HG03575 (cell line): ENCODE results near the gene CFLAR.
"Not testable (repeated sequence)": the region's sequence is repeated elsewhere in the genome, so short reads cannot be mapped to it uniquely, and the experiment has no call there.

Experiments
- ATAC-seq: cut with Tn5 transposase; IDR thresholded peaks from one replicate; pipeline ENCODE4 v1.9.1; 2021; ENCODE audit not compliant: unreplicated experiment, insufficient number of reproducible peaks, low FRiP score; ENCODE audit errors: extremely low read depth

CFLAR gene

DNA sequence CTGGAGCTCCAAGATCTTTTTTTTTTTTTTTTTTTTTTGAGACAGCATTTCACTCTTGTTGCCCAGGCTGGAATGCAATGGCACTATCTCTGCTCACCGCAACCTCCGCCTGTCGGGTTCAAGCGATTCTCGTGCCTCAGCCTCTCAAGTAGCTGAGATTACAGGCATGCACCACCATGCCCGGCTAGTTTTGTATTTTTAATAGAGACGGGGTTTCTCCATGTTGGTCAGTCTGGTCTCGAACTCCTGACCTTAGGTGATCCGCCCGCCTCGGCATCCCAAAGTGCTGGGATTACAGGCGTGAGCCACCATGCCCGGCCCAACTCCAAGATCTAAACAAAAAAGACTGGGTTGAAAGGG lies 1.8 kb downstream of the CFLAR start:
- not testable (repeated sequence) for ATAC-seq

DNA sequence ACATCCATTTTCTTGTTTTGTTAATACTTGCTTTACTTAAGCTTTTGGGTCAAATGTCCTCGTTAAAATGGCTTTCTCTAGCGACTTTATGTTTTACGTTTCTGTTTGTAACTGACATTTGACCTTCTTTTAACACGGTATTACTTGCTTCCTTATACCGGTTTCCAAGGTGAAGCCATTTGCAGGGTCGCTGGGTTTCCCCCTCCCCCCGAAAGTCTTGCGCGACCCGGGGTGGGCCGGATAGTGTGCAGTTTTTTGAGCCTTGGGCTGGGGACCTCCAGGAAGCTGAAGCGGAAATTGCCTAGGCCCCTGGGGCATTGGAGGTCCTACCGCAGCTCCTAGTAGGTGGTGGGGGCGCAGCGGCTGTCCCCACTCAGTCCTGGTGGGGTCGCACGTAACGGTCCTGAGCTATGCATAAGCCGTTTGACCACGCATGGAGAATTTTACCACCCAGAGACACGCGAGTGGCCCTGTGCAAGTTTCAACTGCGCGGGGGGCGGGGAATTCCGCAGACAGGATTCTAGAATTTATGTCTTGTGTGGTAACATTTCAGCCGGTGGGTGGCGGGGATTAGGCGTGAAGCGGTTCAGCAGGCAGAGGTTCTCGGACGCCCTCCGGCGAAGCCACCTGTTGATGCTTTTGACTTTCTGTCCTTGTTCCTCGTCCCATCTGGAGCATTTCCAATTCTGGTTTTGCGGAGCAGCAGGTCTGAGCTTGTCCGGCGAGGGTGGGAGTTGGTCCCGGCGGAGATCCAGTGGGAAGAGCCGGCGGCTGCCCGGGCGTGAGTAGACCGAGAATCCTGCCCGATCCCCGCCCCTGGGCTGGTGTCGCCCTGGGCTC lies 2.4 kb downstream of the CFLAR start:
- ATAC-seq = peak; percentile 19

DNA sequence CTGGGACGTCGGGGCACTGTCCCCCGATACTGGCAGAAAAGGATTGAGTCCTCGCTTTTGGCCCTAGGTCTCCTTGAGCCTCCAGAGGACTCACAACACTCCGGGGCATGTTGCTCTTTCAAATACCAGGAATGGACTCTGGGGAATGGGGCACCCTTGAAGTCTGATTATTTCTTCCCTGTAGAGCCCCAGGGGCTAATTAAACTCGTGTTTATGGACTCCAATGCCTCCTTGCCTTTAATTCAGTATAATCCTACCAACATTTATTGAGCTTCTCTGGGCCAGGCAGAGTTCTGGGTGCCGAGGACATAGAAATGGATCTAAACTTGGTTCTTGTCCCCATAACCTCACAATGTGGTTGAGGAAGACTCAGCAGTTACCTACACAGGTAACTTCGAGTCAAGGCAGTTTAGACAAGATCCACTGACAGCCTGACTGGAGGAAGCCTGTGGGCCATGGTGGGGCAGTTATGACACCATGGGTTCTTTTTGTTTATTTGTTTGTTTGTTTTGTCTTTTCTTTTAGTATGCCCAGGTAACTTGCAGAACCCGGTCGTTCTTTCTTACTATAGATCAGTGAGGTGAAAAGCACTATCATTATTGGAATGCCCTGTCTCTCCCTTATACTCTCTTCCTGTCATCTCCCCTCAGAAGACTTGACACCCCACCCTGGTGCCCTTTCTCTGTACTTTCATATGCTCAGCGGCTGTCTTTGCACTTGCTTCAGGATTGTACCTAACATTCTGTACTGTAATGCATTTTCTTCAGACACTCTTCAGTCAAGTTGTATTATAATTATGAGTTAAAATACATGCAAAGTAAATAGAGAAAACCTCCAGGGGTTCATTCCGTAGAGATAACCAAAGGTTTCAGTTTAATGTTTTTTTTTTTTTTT lies 3.2 kb downstream of the CFLAR start:
- no peak for ATAC-seq

DNA sequence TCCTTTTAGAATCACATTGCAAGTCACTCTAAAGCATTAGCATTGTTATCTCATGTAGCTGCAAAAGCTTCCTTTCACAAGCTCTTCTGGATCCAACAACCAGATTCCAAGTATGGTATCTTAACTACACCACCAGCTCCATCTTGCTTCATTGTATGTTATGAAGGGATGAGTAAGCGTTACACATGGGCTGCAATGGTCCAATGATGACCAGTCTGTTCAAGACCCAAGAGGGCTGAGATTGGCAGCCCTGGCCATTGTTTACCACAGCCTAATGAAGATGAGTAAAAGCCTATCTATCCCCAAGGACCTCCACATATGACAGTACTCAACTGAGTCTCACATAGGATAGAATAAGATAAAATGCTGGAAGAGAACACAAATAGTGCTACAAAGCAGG lies 6.3 kb downstream of the CFLAR start:
- ATAC-seq = no peak

DNA sequence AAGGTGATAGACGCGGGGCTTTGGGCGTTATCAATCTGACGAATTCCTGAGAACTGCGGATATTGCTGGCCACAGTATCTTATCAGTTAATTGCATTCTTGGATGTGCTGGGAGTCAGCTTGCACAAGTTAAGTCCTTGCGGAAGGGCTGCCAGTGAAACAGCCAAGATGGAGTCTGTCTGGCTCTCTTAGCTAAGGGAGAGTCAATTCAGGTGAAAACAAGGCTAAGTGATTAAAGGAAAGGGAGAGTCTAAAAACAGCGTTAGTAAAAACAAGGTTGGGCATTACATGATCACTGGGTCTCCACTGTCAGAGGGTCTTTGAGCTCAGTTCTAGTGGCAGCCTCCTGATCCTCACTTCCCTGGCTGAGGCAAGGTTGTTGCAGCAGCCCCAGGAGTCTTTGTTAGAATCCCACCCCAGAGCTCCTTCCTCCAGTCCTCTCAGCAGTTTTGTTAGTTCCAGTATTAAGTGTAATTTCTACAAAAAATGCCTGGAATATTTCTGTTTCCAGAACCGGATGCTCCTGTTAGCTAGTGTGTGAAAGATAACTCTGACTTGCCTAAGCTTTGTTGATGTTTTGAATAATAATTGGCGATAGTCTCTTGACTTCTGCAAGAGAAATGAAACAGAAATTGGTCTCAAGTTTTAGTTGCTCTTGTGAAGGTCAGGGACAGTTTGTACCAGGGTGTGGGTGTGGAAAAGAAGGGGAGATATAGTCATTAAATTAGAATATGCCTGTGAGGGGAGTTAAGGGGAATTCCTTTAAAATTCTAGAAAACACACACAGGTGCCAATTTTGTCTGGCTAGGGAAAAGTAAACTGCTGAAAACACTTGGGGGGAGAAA lies 10.6 kb downstream of the CFLAR start:
- ATAC-seq = no peak

DNA sequence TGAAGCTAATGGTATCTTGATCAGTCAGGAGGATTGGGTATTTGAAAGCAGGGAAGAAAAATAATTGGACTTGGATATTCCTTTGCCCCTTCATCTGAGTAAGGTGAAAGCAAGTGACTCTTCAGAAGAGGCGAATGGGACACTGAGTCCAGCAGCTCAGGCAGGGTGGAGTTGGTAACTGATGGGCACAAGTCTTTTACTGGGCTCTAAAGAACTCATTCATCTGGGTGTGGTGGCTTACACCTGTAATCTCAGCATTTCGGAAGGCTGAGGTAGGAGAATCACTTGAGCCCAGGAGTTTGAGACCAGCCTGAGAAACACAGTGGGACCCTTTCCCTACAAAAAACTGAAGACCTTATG lies 11.2 kb downstream of the CFLAR start:
- ATAC-seq = no peak

DNA sequence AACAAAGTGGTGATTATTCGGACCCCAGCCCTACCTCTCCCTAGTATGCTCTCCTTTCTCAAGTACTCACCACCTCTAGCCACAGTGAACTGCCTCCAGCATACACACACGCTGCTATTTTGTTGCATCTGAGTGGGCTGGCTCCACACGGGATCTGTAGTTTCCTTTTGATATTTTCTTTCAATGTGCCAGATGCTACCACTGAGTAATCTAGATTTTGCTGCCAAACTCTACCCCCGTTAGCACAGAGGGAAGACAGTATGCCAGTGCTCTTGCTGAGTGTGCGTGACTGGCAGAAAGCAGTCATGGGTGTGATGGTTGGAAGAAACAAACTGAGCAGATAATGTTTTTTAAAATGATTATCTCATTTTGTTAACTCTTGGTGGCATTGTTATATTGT lies 11.6 kb downstream of the CFLAR start:
- no peak for ATAC-seq

DNA sequence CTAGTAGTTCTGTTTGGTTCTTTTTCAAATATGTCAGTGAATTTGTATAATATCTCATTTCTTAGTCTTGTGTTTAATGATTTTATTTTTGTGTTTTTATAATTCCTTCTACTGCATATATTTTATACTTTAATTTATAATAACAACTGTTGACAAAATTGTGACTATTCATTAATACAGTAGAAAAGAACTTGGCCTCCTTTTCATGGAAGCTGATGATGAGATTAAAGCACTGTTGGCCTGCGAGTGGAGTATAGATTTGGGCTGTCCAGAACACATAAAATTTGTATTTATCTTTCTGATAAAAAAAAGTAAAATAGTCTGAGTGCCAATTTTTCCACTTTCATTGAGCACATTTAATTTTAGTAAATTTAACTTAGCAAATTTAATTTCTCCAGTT lies 12.1 kb downstream of the CFLAR start:
- ATAC-seq = no peak

DNA sequence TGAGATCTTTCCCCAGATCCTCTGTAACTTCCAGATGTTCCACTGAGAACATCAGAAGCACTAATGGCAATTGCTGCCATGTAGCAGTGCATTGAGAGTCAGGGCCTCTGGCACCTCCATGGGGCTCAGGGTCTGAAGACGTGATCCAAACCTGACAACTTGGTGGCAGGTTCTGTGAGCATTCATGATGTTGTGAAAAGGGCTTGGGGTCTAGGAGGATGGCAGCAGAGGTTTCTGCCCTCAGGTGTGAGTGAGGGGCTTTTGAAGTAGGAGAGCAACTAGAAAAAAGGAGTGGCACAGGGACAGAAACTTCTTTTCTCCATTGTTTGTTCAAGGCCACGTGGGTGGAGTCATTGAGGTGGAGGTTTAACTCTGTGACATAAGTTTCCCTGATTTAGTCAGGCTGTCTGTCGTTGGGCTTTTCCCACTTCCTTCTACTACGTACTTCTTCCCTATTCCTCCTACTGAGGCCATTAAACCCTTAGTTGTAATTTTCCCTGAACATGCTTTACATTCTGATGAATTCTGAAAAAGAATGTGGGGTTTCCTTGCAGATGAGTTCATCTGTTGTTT lies 13.1 kb downstream of the CFLAR start:
- ATAC-seq = no peak

DNA sequence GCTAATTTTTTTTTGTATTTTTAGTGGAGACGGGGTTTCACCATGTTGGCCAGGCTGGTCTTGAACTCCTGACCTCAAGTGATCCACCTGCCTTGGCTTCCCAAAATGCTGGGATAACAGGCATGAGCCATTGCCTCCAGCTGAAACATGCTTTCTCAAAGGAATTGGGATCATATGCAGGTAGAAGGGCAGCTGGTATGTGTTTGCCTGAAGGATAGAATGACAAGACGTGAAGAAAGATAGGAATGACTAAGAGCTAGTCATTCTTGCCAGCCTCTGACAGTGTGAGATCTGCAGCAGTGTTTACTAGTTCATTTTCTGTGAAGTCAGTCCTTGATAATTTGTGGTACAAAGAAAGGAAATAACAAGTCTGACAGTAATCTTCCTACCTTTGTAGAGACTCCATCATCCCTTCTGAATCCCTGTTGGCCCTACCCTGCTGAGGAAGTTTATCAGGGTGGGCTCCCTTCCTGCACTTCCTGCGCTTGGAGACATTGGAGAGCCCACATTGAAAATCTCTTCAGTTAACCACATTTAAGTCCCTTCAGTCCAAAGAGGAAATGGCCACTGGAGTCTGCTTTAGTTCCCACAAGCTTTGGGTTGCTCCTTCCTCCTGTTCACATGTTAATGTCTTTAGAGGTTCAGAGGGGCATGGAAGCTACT lies 14.7 kb downstream of the CFLAR start:
- ATAC-seq = no peak

DNA sequence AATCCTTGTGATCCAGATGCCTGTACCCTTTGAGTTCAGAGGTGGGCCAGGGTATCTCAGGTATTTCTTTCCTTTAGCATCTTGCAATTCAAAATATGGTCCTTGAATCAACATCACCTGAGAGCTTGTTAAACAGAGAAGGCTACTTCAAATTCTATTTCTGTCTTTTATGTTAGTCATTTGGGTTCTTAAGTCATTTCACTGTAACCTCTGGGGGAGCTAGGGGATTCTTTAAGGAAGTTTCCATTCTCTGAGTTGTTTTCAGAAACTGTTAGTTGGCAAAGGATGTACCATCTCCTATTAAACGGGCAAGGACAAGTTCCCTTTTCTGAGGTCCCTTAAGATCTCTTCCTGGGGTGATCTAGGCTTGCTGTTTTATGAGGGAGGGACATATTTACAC lies 16.6 kb downstream of the CFLAR start:
- ATAC-seq = no peak

DNA sequence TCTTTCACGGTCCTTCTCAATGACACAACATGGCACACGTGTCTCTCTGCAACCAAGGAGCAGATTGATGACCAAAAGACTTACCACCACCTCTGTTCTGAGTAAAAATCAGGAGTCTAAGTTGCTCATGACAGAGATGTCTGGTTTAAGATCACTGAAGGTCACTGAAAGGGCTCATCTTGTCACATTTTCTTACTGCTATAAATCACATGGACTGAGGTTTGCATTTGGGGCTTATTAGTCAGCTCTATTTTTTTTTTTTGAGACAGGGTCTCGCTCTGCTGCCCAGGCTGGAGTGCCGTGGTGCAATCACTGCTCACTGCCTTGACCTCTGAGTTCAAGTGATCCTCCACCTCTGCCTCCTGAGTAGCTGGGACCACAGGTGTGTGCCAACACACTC lies 19.4 kb downstream of the CFLAR start:
- ATAC-seq = no peak

DNA sequence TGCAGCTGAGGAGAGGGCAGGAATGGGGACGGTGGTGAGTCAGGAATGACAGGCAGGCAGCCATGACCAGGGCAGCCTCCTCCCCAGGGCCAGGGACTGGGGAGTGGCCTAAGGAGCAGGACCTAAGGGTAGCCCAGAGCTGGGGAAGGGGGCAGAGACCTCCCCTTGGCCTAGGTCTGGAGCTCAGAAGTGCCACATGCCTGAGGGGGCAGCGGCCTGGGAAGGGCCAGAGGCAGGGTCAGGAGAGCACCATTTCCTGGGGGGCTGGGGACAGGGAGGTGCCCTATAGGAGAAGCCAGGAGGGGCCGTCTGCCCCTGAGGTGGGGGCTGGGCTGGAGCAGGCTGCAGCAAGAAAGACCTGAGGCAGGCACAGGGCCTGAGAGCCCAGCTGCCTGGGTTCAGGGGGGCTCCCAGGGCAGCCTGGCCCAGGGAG lies 20.9 kb downstream of the CFLAR start:
- no peak for ATAC-seq

DNA sequence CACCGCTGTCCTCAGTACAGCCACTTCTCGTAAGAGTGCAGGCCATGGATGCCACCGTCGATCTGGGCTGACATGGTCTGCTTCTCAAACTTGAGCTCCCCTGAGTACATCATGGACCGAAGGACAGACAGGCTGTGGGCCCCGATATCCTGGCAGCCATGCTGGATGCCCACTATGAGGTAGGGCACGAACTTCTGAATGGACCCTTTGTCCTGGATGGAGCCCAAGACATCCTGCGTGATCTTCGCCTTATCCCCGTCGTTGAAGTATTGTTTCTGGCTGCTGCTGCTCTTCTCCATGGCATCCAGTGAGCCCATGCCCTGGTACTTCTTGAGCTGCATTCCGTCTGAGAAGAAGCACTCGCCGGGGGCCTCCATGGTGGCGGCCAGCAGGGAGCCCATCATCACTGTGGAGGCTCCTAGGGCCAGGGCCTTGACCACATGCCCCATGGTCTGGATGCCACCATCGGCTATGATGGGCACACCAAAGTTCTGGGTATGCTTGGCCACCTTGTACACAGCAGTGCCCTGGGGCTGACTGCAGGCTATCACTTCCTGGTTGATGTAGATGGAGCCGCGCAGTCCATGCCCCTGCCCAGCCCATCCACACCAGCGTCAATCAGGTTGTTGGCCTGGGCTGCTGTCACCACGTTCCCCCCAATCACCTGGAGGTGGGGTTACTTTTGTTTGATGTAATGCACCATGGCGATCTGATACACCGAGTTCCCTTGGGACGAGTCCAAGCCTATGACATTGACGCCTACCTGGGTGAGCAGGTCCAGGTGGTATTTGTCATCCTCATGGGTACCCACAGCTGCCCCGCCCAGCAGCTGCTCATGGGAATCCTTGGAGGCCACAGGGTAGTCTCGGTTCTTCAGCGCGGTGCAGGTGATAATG lies 21.8 kb downstream of the CFLAR start:
- ATAC-seq = no peak

DNA sequence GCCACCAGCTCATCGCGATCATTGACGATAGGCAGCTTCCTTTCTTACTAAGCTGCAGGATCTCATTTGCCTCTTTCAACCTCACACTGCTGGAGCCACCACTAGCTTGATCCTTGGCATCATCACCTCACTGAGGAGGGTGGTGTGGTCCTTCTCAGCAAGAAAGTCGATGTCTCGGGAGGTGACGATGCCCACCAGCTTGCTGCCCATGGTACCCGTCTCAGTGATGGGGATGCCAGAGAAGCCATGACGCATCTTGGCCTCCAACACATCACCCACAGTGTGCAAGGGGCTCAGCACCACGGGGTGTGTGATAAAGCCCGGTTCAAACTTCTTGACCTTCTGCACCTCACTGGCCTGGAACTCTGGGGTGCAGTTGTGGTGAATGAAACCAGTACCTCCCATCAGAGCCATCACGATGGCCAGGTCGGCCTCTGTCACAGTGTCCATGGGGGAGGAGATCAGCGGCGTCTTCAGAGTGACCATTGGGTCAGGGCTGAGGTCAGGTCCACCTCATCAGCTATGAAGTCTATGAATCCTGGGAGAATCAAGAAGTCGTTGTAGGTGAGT lies 22.5 kb downstream of the CFLAR start:
- ATAC-seq = no peak

DNA sequence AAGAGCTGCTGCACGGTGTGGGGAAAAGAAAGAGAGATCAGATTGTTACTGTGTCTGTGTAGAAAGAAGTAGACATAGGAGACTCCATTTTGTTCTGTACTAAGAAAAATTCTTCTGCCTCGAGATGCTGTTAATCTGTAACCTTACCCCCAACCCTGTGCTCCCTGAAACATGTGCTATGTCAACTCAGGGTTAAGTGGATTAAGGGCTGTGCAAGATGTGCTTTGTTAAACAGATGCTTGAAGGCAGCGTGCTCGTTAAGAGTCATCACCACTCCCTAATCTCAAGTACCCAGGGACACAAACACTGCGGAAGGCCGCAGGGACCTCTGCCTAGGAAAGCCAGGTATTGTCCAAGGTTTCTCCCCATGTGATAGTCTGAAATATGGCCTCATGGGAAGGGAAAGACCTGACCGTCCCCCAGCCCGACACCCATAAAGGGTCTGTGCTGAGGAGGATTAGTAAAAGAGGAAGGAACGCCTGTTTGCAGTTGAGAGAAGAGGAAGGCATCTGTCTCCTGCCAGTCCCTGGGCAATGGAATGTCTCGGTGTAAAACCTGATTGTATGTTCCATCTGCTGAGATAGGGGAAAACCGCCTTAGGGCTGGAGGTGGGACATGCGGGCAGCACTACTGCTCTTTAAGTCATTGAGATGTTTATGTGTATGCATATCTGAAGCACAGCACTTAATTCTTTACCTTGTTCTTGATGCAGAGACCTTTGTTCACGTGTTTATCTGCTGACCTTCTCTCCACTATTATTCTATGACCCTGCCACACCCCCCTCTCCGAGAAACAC lies 23.2 kb downstream of the CFLAR start:
- ATAC-seq = not testable (repeated sequence)
